ENCODE results near the gene ZNF649. TPM values are rescaled to one million over a fixed set of nuclear protein-coding genes. Genes with fewer than 3 reads are reported as not detected.

Gene ZNF649
- total RNA-seq, 2 donors from 2014 or later, result 4.0 to 5.7 TPM

- H3K27me3 ChIP-seq, result no peaks in the 10 kb centered on the region
- ATAC-seq, result no peak
- DNase-seq, result no peak
- intact Hi-C loops (cut with DNase I), result no loop called here
- H3K9me3 ChIP-seq, result peaks cover 0 to 62% (median 0%) of the 10 kb centered on the region in 3 donors
- H3K36me3 ChIP-seq (replicated peaks in 1 of 2; ENCODE audit: insufficient read depth in 1 of 2, low read depth in 2 of 2), result peaks cover 30 to 50% of the 10 kb centered on the region in 2 donors
- no peaks in the 10 kb centered on the region for H3K4me1 ChIP-seq
- 96 to 97% methylated on average over 2 of the region's 2 CpGs for WGBS, 2 donors
- TF ChIP-seq POLR2A (IDR thresholded peaks at IDR 0.05), result no peak
- no peak for TF ChIP-seq CTCF (IDR thresholded peaks at IDR 0.05)
- H3K27ac ChIP-seq, result no peak overlapping the region
- no peak overlapping the region for H3K4me3 ChIP-seq
These were observed 34.1 kb upstream of the ZNF649 start for GRCh38 chr19:51938936-51939335.

- WGBS, 2 donors, result 83 to 91% methylated on average over 7 to 8 of the region's 8 CpGs
- TF ChIP-seq POLR2A (IDR thresholded peaks at IDR 0.05), result no peak
- TF ChIP-seq CTCF (IDR thresholded peaks at IDR 0.05), result no peak
- H3K4me1 ChIP-seq, result peaks cover 8% of the 10 kb centered on the region
- no peak overlapping the region for H3K4me3 ChIP-seq
- ATAC-seq (no peak), DNase-seq (no peak)
- no peaks in the 10 kb centered on the region for H3K27me3 ChIP-seq
- peaks cover 0 to 23% (median 0%) of the 10 kb centered on the region in 3 donors for H3K9me3 ChIP-seq
- no peak overlapping the region for H3K27ac ChIP-seq
- peaks cover 0 to 16% of the 10 kb centered on the region in 2 donors for H3K36me3 ChIP-seq (replicated peaks in 1 of 2; ENCODE audit: insufficient read depth in 1 of 2, low read depth in 2 of 2)
- intact Hi-C loops (cut with DNase I), result no loop called here
These were observed 27.1 kb upstream of the ZNF649 start for GRCh38 chr19:51931921-51932320.

- Histone ChIP-seq H3K27me3 (no peaks in the 10 kb centered on the region), H3K27ac (peak overlapping the region in 2 of 4 donors; percentile 82 to 89), H3K4me3 (peak overlapping the region; percentile 79 to 89), H3K36me3 (replicated peaks in 1 of 2; ENCODE audit: insufficient read depth in 1 of 2, low read depth in 2 of 2) (peaks cover 0 to 2% of the 10 kb centered on the region in 2 donors), H3K4me1 (peaks cover 8% of the 10 kb centered on the region), H3K9me3 (peaks cover 0 to 8% (median 0%) of the 10 kb centered on the region in 3 donors)
- ATAC-seq, result no peak
- TF ChIP-seq POLR2A (IDR thresholded peaks at IDR 0.05) (no peak), CTCF (IDR thresholded peaks at IDR 0.05) (no peak)
- intact Hi-C loops (cut with DNase I), result no loop called here
- DNase-seq, result no peak
- 26 to 29% methylated on average over 13 of the region's 13 CpGs for WGBS, 2 donors
These were observed 23.0 kb upstream of the ZNF649 start for GRCh38 chr19:51927859-51928258.

- WGBS, 2 donors, result 0 to 1% methylated on average over 38 to 52 of the region's 52 CpGs
- TF ChIP-seq POLR2A (IDR thresholded peaks at IDR 0.05), result peak in 2 of 3 donors; percentile 10 to 35
- TF ChIP-seq CTCF (IDR thresholded peaks at IDR 0.05), result peak in 4 of 7 experiments; percentile 39 to 70 (median 56)
- peaks cover 0 to 16% (median 0%) of the 10 kb centered on the region in 3 donors for H3K9me3 ChIP-seq
- peak within 1 kb of the TSS; percentile 71 to 94 (median 86) for H3K27ac ChIP-seq
- peak within 1 kb of the TSS; percentile 79 to 89 for H3K4me3 ChIP-seq
- H3K27me3 ChIP-seq, result no peaks in the 10 kb centered on the region
- peak; percentile 91 to 94 (median 92) for DNase-seq
- intact Hi-C loops (cut with DNase I), result no loop called here
- peaks cover 8% of the 10 kb centered on the region for H3K4me1 ChIP-seq
- no peaks in the 10 kb centered on the region for H3K36me3 ChIP-seq (replicated peaks in 1 of 2; ENCODE audit: insufficient read depth in 1 of 2, low read depth in 2 of 2)
- peak; percentile 96 for ATAC-seq
These were observed 22.2 kb upstream of the ZNF649 start, which contains the start of gene ZNF613 for GRCh38 chr19:51926784-51927741. TSS of gene ZNF613 (plus strand) at chr19:51927472. CDS start at chr19:51936221, 8,749 bp downstream.
